HG03103 (cell line): ENCODE data around the gene ALOX5.
"Not testable (repeated sequence)": the region's sequence is repeated elsewhere in the genome, so short reads cannot be mapped to it uniquely, and the experiment has no call there.

Experiments
- ATAC-seq: cut with Tn5 transposase; IDR thresholded peaks from one replicate; pipeline ENCODE4 v1.9.1; 2021; ENCODE audit warnings: low read depth; ENCODE audit not compliant: unreplicated experiment

The ALOX5 gene

DNA sequence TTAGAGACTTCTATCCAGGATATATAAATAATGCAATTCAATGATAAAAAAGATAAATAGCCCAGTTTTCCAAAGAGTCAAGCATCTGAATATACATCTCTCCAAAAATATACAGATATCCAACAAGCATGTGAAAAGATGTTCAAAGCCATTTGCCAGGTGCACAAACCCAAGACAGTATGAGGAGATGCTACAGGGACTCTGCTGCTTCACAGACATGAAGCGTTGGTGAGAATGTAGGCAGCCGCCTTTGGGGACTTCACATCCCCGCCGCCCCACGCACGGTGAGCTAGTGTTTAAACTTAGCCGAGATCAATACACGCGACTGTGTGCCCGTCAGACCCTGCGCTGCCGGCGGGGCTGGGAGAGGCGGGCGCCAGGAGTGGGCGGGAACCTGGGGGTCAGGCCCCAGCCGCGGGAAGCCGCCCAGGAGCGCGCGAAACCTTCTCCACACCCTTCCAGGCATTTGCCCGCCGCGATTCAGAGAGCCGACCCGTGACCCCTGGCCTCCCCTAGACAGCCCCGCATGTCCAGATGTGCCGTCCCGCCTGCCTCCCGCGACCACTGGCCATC, 927 bp upstream of the ALOX5 start:
- ATAC-seq = peak; percentile 27

DNA sequence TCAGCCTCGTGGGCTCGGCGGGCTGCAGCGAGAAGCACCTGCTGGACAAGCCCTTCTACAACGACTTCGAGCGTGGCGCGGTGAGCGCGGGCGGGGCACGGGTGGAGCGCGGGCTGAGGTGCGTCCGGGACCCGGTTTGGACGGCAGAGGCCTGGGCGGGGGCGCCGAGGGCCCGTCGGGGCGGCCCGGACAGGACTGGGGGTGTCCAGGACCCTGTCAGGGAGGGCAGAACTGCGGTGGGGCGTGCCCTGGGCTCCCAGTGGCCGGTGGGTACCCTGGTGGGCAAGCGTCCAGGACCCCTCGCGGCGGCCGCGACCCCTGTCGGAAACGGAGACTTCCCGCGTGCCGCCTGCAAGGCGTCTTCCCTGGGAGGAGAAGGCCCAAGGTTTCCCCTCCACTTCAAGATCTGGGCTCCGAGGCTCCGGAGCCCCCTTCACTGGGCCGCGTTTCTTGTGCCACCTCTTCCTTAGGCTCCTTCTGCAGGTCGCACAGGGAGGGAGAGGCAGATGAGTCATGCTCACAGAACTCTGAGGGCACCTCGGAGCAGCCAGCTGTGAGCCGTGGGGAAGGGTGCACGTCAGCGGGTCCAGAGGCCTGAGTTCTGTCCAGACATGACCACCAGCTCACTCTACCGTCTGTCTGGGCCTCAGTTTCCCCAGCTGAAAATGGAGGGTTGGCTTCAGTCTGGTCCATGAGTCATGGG, 485 bp downstream of the ALOX5 start:
- ATAC-seq = no peak

GRCh38 chr10:45375101-45375500, 1.1 kb downstream of the ALOX5 start:
- ATAC-seq = no peak

GRCh38 chr10:45375716-45376231, 1.8 kb downstream of the ALOX5 start:
- ATAC-seq = no peak

DNA sequence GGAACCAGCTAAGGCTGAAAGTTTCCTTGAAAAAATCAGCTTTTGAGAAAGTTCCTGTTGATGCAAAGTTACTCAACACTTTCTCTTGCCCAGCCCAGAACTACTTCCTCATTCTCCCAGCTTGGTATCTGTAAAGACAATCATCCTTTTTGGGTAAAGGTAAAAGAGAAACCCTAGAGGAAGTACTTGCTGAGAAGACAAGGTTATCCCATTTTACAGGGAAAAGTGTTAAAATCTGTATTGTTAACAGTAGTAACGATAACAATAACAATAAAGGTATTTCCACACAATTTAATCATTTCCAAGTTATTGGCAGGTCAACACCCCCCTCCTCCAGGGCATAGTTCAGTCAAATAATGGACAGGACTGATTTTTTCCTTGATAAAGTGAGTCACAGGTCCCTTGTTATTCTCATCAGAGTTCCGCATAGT, 2.4 kb downstream of the ALOX5 start:
- ATAC-seq = no peak

DNA sequence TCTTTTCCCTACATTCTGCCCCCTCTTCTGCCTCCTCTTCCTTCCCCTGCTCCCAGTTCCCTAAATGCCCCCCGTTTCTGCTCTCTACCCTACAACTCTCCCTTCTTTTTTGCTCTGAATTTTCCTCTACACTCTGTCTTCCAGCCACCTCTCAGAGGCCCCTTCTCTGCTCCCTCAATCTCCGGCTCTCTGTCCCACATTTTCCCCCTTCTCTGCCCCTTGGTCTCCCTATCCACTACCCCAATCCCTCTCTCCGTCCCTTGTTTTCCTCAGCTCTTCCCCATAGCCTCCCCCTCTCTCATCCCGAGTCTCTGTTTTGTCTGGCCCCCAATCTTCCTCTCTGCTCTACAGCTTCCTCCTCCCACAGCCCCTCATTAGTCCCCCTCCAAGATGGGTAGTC, 3.3 kb downstream of the ALOX5 start:
- ATAC-seq = no peak

- no peak for ATAC-seq
These were observed 3.8 kb downstream of the ALOX5 start for GRCh38 chr10:45377858-45378257.

- ATAC-seq = no peak
These were observed 5.1 kb downstream of the ALOX5 start for GRCh38 chr10:45378914-45379726.

DNA sequence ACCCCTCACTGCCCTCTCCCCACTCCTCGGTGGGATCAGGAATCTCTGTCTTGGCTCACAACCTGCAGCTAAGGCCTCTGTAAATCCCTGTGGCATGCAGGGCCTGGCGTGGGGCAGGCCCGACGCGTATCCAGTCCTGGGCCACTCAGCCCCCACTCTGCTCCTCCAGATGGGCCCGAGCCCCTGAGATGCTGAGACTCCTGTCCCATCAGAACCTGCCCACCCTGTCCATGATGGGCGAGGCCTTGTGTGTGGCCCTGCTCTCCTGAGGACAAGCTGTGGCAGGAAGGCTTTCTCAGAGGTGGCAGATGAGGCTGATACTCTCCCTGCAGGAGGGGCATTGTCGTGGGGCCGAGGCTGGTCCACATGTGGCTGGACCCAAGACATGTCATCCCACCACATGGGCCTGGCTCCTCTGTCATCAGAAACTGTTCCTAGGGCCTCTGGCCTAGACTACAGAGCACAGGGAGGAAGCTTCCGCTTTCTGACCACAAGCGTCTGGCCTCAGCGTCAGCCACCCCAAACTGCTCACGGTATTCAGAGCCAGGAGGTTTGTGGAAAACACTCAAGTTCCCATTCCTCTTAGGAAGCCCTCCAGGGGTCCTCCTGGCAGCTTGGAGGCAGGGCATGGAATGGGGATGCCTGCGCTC, 6.0 kb downstream of the ALOX5 start:
- no peak for ATAC-seq

GRCh38 chr10:45380903-45381620, 7.0 kb downstream of the ALOX5 start:
- no peak for ATAC-seq

- ATAC-seq = no peak
These were observed 8.6 kb downstream of the ALOX5 start for GRCh38 chr10:45382591-45382990.

- no peak for ATAC-seq
These were observed 9.8 kb downstream of the ALOX5 start for GRCh38 chr10:45383682-45384330.

GRCh38 chr10:45386657-45387056, 12.6 kb downstream of the ALOX5 start:
- ATAC-seq = no peak

DNA sequence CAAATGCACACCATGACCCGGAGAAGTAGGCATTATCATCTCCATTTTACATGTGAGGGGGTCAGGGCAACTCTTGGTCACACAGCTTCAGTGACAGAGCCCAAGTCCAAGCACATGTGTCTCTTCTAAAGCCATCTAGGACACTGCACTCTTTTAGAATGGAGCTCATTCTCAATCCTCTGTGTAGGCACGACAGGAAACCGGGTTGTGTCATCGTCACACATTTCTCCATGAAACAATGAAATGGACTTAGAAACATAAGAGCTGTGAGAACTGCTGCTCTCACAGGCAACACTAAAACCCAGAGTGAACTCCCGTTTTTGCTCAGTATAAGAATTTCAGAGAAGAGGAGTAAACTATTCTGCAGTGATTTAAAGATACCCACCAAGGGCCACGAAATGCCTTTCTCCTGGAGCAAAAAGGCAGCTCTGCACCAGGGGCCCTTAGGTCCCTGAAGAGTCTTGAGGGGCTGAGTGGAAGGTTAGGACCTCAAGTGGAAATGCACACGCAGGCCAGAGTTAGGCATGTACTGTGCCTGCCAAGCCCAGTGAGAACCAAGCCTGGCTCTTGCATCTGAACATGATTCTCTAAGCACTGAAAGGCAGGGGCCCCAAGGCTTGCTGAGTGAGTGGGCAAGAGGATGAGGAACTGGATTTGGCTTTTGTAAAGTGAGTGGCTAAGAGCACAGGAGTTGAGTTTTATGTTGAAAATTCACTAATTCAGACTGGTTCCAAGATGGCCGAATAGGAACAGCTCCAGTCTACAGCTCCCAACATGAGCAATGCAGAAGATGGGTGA, 13.3 kb downstream of the ALOX5 start:
- no peak for ATAC-seq

DNA sequence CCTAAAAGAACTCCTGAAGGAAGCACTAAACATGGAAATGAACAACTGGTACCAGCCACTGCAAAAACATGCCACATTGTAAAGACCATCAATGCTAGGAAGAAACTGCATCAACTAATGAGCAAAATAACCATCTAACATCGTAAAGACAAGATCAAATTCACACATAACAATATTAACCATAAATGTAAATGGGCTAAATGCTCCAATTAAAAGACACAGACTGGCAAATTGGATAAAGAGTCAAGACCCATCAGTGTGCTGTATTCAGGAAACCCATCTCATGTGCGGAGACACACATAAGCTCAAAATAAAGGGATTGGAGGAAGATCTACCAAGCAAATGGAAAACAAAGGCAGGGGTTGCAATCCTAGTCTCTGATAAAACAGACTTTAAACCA, 15.7 kb downstream of the ALOX5 start:
- not testable (repeated sequence) for ATAC-seq

DNA sequence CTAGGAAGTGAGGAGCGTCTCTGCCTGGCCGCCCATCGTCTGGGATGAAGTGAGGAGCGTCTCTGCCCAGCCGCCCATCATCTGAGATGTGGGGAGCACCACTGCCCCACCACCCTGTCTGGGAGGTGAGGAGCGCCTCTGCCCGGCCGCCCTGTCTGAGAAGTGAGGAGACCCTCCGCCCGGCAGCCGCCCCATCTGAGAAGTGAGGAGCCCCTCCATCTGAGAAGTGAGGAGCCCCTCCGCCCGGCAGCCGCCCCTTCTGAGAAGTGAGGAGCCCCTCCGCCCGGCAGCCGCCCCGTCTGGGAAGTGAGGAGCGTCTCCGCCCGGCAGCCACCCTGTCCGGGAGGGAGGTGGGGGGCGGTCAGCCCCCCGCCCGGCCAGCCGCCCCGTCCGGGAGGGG, 17.6 kb downstream of the ALOX5 start:
- not testable (repeated sequence) for ATAC-seq

DNA sequence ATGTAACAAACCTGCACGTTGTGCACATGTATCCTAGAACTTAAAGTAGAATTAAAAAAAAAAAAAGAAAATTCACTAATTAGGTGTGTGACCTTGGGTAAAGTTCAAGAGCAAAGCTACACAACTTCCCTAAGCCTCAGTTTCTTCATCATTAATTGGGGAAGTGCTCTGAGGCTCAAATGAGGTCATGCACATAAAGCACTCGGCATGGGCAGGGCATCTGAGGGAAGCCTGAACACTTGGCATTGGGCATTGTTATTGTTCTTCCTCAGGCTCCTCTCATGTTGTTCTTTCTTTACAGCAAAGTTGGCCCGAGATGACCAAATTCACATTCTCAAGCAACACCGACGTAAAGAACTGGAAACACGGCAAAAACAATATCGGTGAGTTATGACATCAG, 21.5 kb downstream of the ALOX5 start:
- ATAC-seq = no peak

- ATAC-seq = no peak
These were observed 24.6 kb downstream of the ALOX5 start for GRCh38 chr10:45398595-45398994.

- ATAC-seq = no peak
These were observed 25.1 kb downstream of the ALOX5 start for GRCh38 chr10:45399113-45399512.
